Gastrocnemius medialis (tissue), 4 donors: Measurements from ENCODE around the gene BEND4. TPM values are rescaled to one million over a fixed set of nuclear protein-coding genes. Genes with fewer than 3 reads are reported as not detected.

ENCODE experiments used
- ATAC-seq, 2 donors: fragments of 150-250 bp; one replicate each; pipeline ENCODE4 v1.9.1; 2016
- DNase-seq, 2 donors: peaks; one replicate each; pipeline ENCODE4 v3.0.0-alpha.2; 2019
- H3K27ac ChIP-seq, 4 donors: fragments of 200-600 bp; sonication (generic); 1 replicate in 1 of 4; 2 replicates in 3 of 4; pipeline ENCODE4 v1.5.1; 2016 to 2018; ENCODE audit warnings: mild to moderate bottlenecking in 2 of 4, moderate library complexity in 1 of 4
- H3K27me3 ChIP-seq, 3 donors: fragments of 200-600 bp; sonication (generic) in 2 of 3; 1 replicate in 1 of 3; 2 replicates in 2 of 3; pipeline versions ENCODE4 v1.5.1 to v1.6.0; 2016 to 2019; ENCODE audit warnings: mild to moderate bottlenecking in 1 of 3, moderate library complexity in 1 of 3
- H3K36me3 ChIP-seq, 2 donors: fragments of 200-600 bp; sonication (generic) in 1 of 2; one replicate each; pipeline ENCODE4 v1.5.1; 2017 to 2018
- H3K4me1 ChIP-seq, 2 donors: fragments of 200-600 bp; sonication (generic) in 1 of 2; one replicate each; pipeline ENCODE4 v1.5.1; 2016 to 2017; ENCODE audit warnings: mild to moderate bottlenecking in 2 of 2
- H3K4me3 ChIP-seq, 4 donors: fragments of 200-600 bp; sonication (generic) in 3 of 4; 1 replicate in 1 of 4; 2 replicates in 3 of 4; pipeline ENCODE4 v1.5.1; 2016 to 2019; ENCODE audit warnings: mild to moderate bottlenecking in 2 of 4
- H3K9me3 ChIP-seq, 3 donors: fragments of 200-600 bp; sonication (generic) in 2 of 3; 1 replicate in 1 of 3; 2 replicates in 2 of 3; pipeline ENCODE4 v1.5.1; 2016 to 2019
- POLR2A ChIP-seq, 2 donors: fragments of 450-650 bp; IDR thresholded peaks; one replicate each; pipeline ENCODE4 v1.6.1; 2017; ENCODE audit warnings: antibody characterized with exemption in 2 of 2, mild to moderate bottlenecking in 2 of 2, moderate library complexity in 2 of 2
- in situ Hi-C, 4 donors: fragments of 200-750 bp; cut with MboI; loops; one replicate each; pipeline versions ENCODE4 v1.15.0 to v1.8.0; 2017; ENCODE audit warnings: low sequenced_read_pairs in 4 of 4
- intact Hi-C: fragments of 100-400 bp; cut with DNase I; formaldehyde crosslinking; loops from one replicate; pipeline ENCODE4 v1.15.1; 2023; ENCODE audit warnings: low total_unique reads
- total RNA-seq, 4 donors: library from RNA; depleted of rRNA; stranded (reverse); fragments of >200 nt; gene quantifications; one replicate each; pipeline versions ENCODE4 v1.1.0 to v1.2.3, GENCODE V29; 2016
- TF ChIP-seq, protein P1 (sequence below), 5 experiments: fragments of 450-650 bp in 3 of 5; fragments of 200-600 bp in 2 of 5; sonication (generic) in 2 of 5; IDR thresholded peaks in 4 of 5; conservative IDR thresholded peaks in 1 of 5; 1 replicate in 4 of 5; 2 replicates in 1 of 5; pipeline ENCODE4 v1.5.1; 2016 to 2019; ENCODE audit warnings: antibody characterized with exemption in 5 of 5, mild to moderate bottlenecking in 3 of 5, moderate library complexity in 3 of 5

Gene BEND4
- total RNA-seq, 4 donors from 2014 or later = not detected

DNA sequence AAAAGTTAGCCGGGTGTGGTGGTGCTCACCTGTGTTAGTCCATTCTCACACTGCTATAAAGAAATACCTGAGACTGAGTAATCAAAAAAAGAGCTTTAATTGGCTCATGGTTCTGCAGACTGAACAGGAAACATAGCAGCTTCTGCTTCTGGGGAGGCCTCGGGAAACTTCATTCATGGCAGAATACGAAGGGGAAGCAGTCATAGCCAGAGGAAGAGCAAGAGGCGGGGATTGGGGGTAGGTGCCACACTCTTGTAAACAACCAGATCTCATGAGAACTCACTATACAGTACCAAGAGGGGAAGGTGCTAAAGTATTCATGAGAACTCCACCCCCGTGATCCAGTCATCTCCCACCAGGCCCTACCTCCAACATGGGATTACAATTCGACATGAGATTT lies 64.1 kb downstream of the BEND4 start:
- Histone ChIP-seq H3K4me1 (no peaks in the 10 kb centered on the region), H3K4me3 (no peak overlapping the region), H3K27ac (no peak overlapping the region), H3K36me3 (peaks cover 0 to 20% of the 10 kb centered on the region in 2 donors), H3K27me3 (no peaks in the 10 kb centered on the region), H3K9me3 (no peaks in the 10 kb centered on the region)
- in situ Hi-C loops = no loop called here
- TF ChIP-seq, protein P1, sequence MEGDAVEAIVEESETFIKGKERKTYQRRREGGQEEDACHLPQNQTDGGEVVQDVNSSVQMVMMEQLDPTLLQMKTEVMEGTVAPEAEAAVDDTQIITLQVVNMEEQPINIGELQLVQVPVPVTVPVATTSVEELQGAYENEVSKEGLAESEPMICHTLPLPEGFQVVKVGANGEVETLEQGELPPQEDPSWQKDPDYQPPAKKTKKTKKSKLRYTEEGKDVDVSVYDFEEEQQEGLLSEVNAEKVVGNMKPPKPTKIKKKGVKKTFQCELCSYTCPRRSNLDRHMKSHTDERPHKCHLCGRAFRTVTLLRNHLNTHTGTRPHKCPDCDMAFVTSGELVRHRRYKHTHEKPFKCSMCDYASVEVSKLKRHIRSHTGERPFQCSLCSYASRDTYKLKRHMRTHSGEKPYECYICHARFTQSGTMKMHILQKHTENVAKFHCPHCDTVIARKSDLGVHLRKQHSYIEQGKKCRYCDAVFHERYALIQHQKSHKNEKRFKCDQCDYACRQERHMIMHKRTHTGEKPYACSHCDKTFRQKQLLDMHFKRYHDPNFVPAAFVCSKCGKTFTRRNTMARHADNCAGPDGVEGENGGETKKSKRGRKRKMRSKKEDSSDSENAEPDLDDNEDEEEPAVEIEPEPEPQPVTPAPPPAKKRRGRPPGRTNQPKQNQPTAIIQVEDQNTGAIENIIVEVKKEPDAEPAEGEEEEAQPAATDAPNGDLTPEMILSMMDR (IDR thresholded peaks at IDR 0.05 in 4 of 5, conservative IDR thresholded peaks at IDR 0.05 in 1 of 5) = no peak
- no peak for TF ChIP-seq POLR2A (IDR thresholded peaks at IDR 0.05)
- DNase-seq = no peak
- intact Hi-C loops = no loop called here
- ATAC-seq = no peak

DNA sequence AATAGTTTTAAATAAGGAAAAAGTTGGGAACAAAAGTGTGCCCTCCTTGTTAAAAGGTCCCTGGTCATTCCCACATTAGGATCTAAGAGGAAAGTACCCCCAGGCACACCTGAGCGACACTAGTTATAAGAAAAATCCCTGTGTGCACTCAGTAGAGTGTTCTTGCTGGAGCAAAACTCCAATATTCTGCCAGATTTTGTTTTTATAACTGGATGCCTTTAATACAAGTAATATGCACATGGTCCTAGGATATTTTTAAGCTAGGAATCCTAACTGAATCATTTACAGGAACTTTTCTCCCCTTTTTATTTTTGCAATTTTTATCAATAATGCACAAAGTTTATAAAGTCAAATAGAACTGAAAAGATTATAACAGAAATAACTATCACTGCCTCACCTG lies 68.6 kb downstream of the BEND4 start:
- H3K36me3 ChIP-seq = peaks cover 0 to 39% of the 10 kb centered on the region in 2 donors
- H3K27me3 ChIP-seq = no peaks in the 10 kb centered on the region
- no peaks in the 10 kb centered on the region for H3K9me3 ChIP-seq
- in situ Hi-C loops = no loop called here
- H3K4me3 ChIP-seq = no peak overlapping the region
- TF ChIP-seq, protein P1 (IDR thresholded peaks at IDR 0.05 in 4 of 5, conservative IDR thresholded peaks at IDR 0.05 in 1 of 5) = no peak
- TF ChIP-seq POLR2A (IDR thresholded peaks at IDR 0.05) = no peak
- intact Hi-C loops = no loop called here
- ATAC-seq = no peak
- no peak overlapping the region for H3K27ac ChIP-seq
- H3K4me1 ChIP-seq = no peaks in the 10 kb centered on the region
- DNase-seq = no peak

DNA sequence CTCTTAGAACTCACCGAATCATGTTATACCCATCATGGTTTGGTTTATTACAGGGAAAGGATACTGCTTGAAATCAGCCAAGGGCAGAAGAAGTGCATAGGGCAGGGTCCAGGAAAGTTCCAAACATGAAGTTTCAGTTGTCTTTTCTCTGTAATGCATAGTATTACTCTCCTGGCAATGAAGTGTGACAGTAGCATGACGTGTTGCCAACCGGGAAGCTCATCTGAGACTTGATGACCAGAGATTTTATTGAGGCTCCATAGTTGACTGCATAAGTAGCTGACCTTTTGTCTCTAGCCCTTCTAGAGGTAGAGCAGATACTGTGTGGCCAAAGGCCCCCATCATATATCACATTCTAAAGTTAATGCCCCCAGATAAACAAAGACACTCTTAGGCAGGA lies 72.1 kb downstream of the BEND4 start:
- no peak for TF ChIP-seq POLR2A (IDR thresholded peaks at IDR 0.05)
- TF ChIP-seq, protein P1 (IDR thresholded peaks at IDR 0.05 in 4 of 5, conservative IDR thresholded peaks at IDR 0.05 in 1 of 5) = no peak
- no peaks in the 10 kb centered on the region for H3K27me3 ChIP-seq

DNA sequence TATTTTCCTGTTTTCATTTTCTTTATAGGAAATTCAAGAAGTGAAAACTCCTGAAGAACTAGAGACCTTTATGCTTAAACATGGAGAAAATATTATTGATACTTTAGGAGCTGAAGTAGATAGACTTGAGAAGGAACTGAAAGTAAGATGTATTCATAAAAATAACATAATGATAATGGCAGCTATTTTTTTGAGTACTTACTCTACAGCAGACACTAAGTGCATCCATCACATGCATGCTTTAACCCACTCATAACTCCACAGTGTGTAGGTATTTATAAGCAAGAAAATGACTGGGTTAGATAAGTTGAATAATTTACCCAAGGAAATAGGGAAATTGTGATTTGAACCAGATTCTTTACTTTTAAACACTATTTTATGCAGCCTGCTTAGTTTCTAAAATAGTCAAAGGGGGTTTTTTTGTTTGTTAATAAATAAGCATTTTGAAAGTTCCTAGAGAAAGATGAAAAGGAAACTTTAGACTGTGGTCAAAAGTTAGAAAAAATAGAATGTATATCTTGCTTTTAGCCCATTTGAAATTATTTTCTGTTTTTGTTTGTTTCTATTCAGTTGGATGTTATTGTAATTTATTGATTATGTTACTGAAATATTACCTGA lies 74.2 kb downstream of the BEND4 start:
- Histone ChIP-seq H3K36me3 (peaks cover 0 to 32% of the 10 kb centered on the region in 2 donors), H3K4me3 (no peak overlapping the region), H3K27ac (no peak overlapping the region), H3K9me3 (no peaks in the 10 kb centered on the region), H3K4me1 (no peaks in the 10 kb centered on the region), H3K27me3 (no peaks in the 10 kb centered on the region)
- DNase-seq (no peak), ATAC-seq (no peak)
- TF ChIP-seq, protein P1 (IDR thresholded peaks at IDR 0.05 in 4 of 5, conservative IDR thresholded peaks at IDR 0.05 in 1 of 5) = no peak
- TF ChIP-seq POLR2A (IDR thresholded peaks at IDR 0.05) = no peak
- intact Hi-C loops = no loop called here
- in situ Hi-C loops = no loop called here

More for the DNA sequence above, 72.1 kb downstream of the BEND4 start:
- in situ Hi-C loops (no loop called here), intact Hi-C loops (no loop called here)
- Histone ChIP-seq H3K36me3 (peaks cover 0 to 32% of the 10 kb centered on the region in 2 donors), H3K4me1 (no peaks in the 10 kb centered on the region), H3K9me3 (no peaks in the 10 kb centered on the region), H3K27ac (no peak overlapping the region), H3K4me3 (no peak overlapping the region)
- DNase-seq = no peak
- ATAC-seq = no peak

DNA sequence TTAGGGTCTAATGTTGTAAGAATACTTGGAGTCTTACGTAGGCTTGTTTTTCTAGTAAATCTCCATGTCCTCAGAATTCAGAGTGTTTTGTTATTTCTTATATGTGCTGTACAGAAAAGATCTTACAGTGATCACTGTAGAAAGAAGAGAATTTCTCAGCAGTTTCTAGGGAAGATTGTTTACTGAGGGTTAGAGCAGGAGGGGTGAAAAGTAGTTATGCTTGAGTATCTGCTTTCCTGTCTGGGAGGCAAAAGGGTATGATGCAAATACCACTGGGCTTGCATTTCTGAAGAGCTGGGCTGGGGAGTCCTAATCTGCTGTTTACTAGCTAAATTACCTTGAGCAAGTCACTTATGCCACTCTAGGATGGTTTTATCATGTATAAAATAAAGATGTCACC lies 78.2 kb downstream of the BEND4 start:
- in situ Hi-C loops = no loop called here
- no peaks in the 10 kb centered on the region for H3K4me1 ChIP-seq
- intact Hi-C loops = no loop called here
- peaks cover 0 to 14% of the 10 kb centered on the region in 2 donors for H3K36me3 ChIP-seq
- H3K4me3 ChIP-seq = no peak overlapping the region
- TF ChIP-seq, protein P1 (IDR thresholded peaks at IDR 0.05 in 4 of 5, conservative IDR thresholded peaks at IDR 0.05 in 1 of 5) = no peak
- TF ChIP-seq POLR2A (IDR thresholded peaks at IDR 0.05) = no peak
- H3K27ac ChIP-seq = no peak overlapping the region
- H3K27me3 ChIP-seq = no peaks in the 10 kb centered on the region
- ATAC-seq = no peak
- no peaks in the 10 kb centered on the region for H3K9me3 ChIP-seq
- no peak for DNase-seq
